SK-N-SH treated with all-trans-retinoic acid at 6 μM for 48 hours (cell line): ENCODE data around the gene TMEM100.

Experiments used
- ATAC-seq: fragments of 200-7000 bp; cut with Tn5 transposase; 3 replicates; pipeline ENCODE4 v1.9.1; 2020; ENCODE audit warnings: mild to moderate bottlenecking, moderate library complexity
- ARNTL ChIP-seq: fragments of 450-650 bp; formaldehyde crosslinking; IDR thresholded peaks from 2 replicates; pipeline ENCODE4 v1.5.0; 2020; ENCODE audit warnings: low read depth, mild to moderate bottlenecking, moderate library complexity, borderline replicate concordance
- CSDC2 ChIP-seq: fragments of 250-450 bp; sonication (Bioruptor Pico); IDR thresholded peaks from 2 replicates; pipeline ENCODE4 v1.5.0; 2020; ENCODE audit warnings: mild to moderate bottlenecking, moderate library complexity
- ESRRG ChIP-seq: fragments of 250-450 bp; sonication (Bioruptor Pico); IDR thresholded peaks from 2 replicates; pipeline ENCODE4 v1.6.1; 2021; ENCODE audit warnings: mild to moderate bottlenecking
- GLIS3 ChIP-seq: fragments of 250-450 bp; sonication (Bioruptor Pico); IDR thresholded peaks from 2 replicates; pipeline ENCODE4 v1.5.0; 2020; ENCODE audit warnings: mild to moderate bottlenecking, moderate library complexity
- ISL1 ChIP-seq: fragments of 250-450 bp; sonication (Bioruptor Pico); IDR thresholded peaks from 2 replicates; pipeline ENCODE4 v2.1.2; 2022; ENCODE audit warnings: mild to moderate bottlenecking, moderate library complexity
- OSR1 ChIP-seq: fragments of 250-450 bp; sonication (Bioruptor Pico); IDR thresholded peaks from 2 replicates; pipeline ENCODE4 v1.8.0; 2022; ENCODE audit warnings: moderate library complexity, mild to moderate bottlenecking, inconsistent platforms
- PPARA ChIP-seq: fragments of 250-450 bp; sonication (Bioruptor Pico); IDR thresholded peaks from 2 replicates; pipeline ENCODE4 v1.5.0; 2020; ENCODE audit warnings: mild to moderate bottlenecking, borderline replicate concordance
- RARB ChIP-seq: fragments of 250-450 bp; sonication (Bioruptor Pico); IDR thresholded peaks from 2 replicates; pipeline ENCODE4 v1.8.0; 2021; ENCODE audit warnings: mild to moderate bottlenecking, moderate library complexity
- SNAI2 ChIP-seq: fragments of 250-450 bp; sonication (Bioruptor Pico); IDR thresholded peaks from 2 replicates; pipeline ENCODE4 v1.5.0; 2020; ENCODE audit warnings: mild to moderate bottlenecking, moderate library complexity
- TCF4 ChIP-seq: fragments of 250-450 bp; sonication (Bioruptor Pico); IDR thresholded peaks from 2 replicates; pipeline ENCODE4 v1.8.0; 2021; ENCODE audit warnings: mild to moderate bottlenecking, moderate library complexity, borderline replicate concordance
- TOX ChIP-seq: fragments of 250-450 bp; sonication (Bioruptor Pico); IDR thresholded peaks from 2 replicates; pipeline ENCODE4 v1.8.0; 2021; ENCODE audit warnings: mild to moderate bottlenecking, moderate library complexity, borderline replicate concordance
- ZFP3 ChIP-seq: fragments of 250-450 bp; sonication (Bioruptor Pico); IDR thresholded peaks from 2 replicates; pipeline ENCODE4 v1.5.0; 2020; ENCODE audit warnings: mild to moderate bottlenecking, moderate library complexity
- ZFP30 ChIP-seq: fragments of 450-650 bp; formaldehyde crosslinking; IDR thresholded peaks from 2 replicates; pipeline ENCODE4 v1.5.0; 2022; ENCODE audit warnings: mild to moderate bottlenecking, moderate library complexity
- ZNF70 ChIP-seq: fragments of 450-650 bp; formaldehyde crosslinking; IDR thresholded peaks from 2 replicates; pipeline ENCODE4 v1.5.0; 2020; ENCODE audit warnings: mild to moderate bottlenecking, moderate library complexity
- TF ChIP-seq, protein P1 (sequence below): fragments of 250-450 bp; sonication (Bioruptor Pico); IDR thresholded peaks from 2 replicates; pipeline ENCODE4 v1.5.0; 2020; ENCODE audit warnings: mild to moderate bottlenecking, moderate library complexity
- TF ChIP-seq, protein P2 (sequence below): fragments of 250-450 bp; sonication (Bioruptor Pico); IDR thresholded peaks from 2 replicates; pipeline ENCODE4 v1.5.1; 2021; ENCODE audit warnings: mild to moderate bottlenecking, moderate library complexity
- TF ChIP-seq, protein P3 (sequence below): fragments of 250-450 bp; sonication (Bioruptor Pico); IDR thresholded peaks from 2 replicates; pipeline ENCODE4 v1.8.0; 2021; ENCODE audit warnings: low read depth, mild to moderate bottlenecking, moderate library complexity, borderline replicate concordance
- TF ChIP-seq, protein P4 (sequence below): fragments of 250-450 bp; sonication (Bioruptor Pico); IDR thresholded peaks from 2 replicates; pipeline ENCODE4 v1.5.1; 2020; ENCODE audit warnings: low read depth, mild to moderate bottlenecking, moderate library complexity
- TF ChIP-seq, protein P5 (sequence below): fragments of 250-450 bp; sonication (Bioruptor Pico); IDR thresholded peaks from 2 replicates; pipeline ENCODE4 v1.8.0; 2020; ENCODE audit warnings: mild to moderate bottlenecking, moderate library complexity, borderline replicate concordance

The TMEM100 gene

DNA sequence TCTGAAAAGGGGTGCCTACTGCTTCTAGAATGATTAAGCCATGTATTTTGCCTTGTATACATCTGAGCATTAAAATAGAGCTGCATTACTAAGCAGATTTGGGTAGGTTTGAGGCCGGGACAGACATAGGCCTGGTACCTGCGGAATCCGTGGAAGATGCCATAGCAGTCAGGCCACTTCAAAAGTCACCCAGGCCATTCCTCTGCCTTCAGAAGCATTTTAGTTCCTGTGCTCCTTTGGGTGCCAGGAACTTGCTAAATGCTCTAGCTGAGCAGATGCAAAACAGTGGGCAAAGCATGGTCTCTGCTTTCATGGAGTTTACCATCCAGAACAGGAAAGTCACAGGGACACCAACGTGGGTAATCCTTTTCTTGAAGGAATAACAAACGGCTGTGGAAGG lies 5.7 kb upstream of the TMEM100 start:
- TF ChIP-seq TOX (CRISPR knock-in tag) (no peak), ZFP3 (CRISPR knock-in tag) (no peak), ARNTL (no peak), ZFP30 (CRISPR knock-in tag) (no peak), PPARA (CRISPR knock-in tag) (no peak), CSDC2 (CRISPR knock-in tag) (no peak), OSR1 (no peak), GLIS3 (CRISPR knock-in tag) (no peak), ESRRG (CRISPR knock-in tag) (no peak), ZNF70 (CRISPR knock-in tag) (no peak), TCF4 (CRISPR knock-in tag) (no peak), ISL1 (CRISPR knock-in tag) (no peak), SNAI2 (CRISPR knock-in tag) (no peak), RARB (CRISPR knock-in tag) (no peak)
- TF ChIP-seq, protein P1, sequence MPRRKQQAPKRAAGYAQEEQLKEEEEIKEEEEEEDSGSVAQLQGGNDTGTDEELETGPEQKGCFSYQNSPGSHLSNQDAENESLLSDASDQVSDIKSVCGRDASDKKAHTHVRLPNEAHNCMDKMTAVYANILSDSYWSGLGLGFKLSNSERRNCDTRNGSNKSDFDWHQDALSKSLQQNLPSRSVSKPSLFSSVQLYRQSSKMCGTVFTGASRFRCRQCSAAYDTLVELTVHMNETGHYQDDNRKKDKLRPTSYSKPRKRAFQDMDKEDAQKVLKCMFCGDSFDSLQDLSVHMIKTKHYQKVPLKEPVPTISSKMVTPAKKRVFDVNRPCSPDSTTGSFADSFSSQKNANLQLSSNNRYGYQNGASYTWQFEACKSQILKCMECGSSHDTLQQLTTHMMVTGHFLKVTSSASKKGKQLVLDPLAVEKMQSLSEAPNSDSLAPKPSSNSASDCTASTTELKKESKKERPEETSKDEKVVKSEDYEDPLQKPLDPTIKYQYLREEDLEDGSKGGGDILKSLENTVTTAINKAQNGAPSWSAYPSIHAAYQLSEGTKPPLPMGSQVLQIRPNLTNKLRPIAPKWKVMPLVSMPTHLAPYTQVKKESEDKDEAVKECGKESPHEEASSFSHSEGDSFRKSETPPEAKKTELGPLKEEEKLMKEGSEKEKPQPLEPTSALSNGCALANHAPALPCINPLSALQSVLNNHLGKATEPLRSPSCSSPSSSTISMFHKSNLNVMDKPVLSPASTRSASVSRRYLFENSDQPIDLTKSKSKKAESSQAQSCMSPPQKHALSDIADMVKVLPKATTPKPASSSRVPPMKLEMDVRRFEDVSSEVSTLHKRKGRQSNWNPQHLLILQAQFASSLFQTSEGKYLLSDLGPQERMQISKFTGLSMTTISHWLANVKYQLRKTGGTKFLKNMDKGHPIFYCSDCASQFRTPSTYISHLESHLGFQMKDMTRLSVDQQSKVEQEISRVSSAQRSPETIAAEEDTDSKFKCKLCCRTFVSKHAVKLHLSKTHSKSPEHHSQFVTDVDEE (CRISPR knock-in tag), result no peak
- TF ChIP-seq, protein P2, sequence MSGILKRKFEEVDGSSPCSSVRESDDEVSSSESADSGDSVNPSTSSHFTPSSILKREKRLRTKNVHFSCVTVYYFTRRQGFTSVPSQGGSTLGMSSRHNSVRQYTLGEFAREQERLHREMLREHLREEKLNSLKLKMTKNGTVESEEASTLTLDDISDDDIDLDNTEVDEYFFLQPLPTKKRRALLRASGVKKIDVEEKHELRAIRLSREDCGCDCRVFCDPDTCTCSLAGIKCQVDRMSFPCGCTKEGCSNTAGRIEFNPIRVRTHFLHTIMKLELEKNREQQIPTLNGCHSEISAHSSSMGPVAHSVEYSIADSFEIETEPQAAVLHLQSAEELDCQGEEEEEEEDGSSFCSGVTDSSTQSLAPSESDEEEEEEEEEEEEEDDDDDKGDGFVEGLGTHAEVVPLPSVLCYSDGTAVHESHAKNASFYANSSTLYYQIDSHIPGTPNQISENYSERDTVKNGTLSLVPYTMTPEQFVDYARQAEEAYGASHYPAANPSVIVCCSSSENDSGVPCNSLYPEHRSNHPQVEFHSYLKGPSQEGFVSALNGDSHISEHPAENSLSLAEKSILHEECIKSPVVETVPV, result no peak
- TF ChIP-seq, protein P3, sequence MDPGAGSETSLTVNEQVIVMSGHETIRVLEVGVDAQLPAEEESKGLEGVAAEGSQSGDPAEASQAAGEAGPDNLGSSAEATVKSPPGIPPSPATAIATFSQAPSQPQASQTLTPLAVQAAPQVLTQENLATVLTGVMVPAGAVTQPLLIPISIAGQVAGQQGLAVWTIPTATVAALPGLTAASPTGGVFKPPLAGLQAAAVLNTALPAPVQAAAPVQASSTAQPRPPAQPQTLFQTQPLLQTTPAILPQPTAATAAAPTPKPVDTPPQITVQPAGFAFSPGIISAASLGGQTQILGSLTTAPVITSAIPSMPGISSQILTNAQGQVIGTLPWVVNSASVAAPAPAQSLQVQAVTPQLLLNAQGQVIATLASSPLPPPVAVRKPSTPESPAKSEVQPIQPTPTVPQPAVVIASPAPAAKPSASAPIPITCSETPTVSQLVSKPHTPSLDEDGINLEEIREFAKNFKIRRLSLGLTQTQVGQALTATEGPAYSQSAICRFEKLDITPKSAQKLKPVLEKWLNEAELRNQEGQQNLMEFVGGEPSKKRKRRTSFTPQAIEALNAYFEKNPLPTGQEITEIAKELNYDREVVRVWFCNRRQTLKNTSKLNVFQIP (CRISPR knock-in tag), result no peak
- TF ChIP-seq, protein P4, sequence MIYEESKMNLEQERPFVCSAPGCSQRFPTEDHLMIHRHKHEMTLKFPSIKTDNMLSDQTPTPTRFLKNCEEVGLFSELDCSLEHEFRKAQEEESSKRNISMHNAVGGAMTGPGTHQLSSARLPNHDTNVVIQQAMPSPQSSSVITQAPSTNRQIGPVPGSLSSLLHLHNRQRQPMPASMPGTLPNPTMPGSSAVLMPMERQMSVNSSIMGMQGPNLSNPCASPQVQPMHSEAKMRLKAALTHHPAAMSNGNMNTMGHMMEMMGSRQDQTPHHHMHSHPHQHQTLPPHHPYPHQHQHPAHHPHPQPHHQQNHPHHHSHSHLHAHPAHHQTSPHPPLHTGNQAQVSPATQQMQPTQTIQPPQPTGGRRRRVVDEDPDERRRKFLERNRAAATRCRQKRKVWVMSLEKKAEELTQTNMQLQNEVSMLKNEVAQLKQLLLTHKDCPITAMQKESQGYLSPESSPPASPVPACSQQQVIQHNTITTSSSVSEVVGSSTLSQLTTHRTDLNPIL (CRISPR knock-in tag), result no peak
- TF ChIP-seq, protein P5, sequence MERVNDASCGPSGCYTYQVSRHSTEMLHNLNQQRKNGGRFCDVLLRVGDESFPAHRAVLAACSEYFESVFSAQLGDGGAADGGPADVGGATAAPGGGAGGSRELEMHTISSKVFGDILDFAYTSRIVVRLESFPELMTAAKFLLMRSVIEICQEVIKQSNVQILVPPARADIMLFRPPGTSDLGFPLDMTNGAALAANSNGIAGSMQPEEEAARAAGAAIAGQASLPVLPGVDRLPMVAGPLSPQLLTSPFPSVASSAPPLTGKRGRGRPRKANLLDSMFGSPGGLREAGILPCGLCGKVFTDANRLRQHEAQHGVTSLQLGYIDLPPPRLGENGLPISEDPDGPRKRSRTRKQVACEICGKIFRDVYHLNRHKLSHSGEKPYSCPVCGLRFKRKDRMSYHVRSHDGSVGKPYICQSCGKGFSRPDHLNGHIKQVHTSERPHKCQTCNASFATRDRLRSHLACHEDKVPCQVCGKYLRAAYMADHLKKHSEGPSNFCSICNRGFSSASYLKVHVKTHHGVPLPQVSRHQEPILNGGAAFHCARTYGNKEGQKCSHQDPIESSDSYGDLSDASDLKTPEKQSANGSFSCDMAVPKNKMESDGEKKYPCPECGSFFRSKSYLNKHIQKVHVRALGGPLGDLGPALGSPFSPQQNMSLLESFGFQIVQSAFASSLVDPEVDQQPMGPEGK (CRISPR knock-in tag), result no peak
- no peak for ATAC-seq

DNA sequence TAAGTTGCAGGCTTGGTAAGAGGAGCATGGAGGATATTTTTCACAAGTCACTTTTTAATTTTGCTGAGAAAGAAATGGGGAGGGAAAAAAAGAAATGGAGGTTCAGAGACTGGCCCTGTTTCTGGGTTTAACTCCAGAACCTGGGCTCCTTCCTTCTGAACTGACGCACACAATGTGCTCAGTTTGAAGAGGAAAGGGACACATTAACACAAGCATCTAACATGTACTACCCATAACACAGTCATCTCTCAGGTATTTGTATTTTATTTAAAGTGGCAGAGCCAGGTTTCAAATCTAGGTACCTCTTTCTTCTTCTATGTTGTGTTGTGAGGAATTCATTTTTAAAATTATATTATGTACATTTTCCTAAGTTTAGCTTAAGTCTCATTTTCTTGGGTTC lies 5.3 kb upstream of the TMEM100 start:
- ATAC-seq, result no peak
- TF ChIP-seq PPARA (CRISPR knock-in tag) (no peak), GLIS3 (CRISPR knock-in tag) (no peak), CSDC2 (CRISPR knock-in tag) (no peak)
- TF ChIP-seq, protein P1 (CRISPR knock-in tag), result no peak
